B cell (primary cell): ENCODE results near the gene MTMR6.

Source experiments
- EZH2 ChIP-seq: IDR thresholded peaks from 2 replicates; pipeline ENCODE4 v1.6.1; 2012; ENCODE audit warnings: borderline replicate concordance, low read depth, mild to moderate bottlenecking, moderate library complexity, low read length; ENCODE audit not compliant: insufficient read depth, poor library complexity, severe bottlenecking
- TF ChIP-seq, protein P1 (sequence below): fragments of 200-600 bp; IDR thresholded peaks from one replicate; pipeline ENCODE4 v1.8.0; 2022; ENCODE audit warnings: antibody characterized with exemption, mild to moderate bottlenecking

DNA sequence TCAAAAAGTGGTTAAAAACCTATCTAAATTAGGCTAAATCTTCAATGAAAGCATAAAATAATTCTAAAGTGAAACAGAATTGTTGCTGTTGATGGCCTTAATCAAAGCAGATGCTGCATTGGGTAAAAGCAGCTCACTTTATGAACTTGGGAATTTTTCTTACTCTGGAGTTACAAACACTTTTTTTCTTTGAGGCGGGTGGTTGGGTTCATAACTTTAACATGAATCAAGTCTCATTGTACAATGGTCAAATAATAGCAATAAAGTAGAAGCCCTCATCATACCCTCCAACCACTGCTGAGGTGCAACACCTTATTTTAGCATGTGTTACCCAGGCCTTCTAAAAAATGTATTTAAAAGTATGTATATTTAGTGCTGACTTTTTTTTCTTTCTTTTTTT is 43.3 kb upstream of the MTMR6 start:
- no peak for TF ChIP-seq EZH2
- TF ChIP-seq, protein P1, sequence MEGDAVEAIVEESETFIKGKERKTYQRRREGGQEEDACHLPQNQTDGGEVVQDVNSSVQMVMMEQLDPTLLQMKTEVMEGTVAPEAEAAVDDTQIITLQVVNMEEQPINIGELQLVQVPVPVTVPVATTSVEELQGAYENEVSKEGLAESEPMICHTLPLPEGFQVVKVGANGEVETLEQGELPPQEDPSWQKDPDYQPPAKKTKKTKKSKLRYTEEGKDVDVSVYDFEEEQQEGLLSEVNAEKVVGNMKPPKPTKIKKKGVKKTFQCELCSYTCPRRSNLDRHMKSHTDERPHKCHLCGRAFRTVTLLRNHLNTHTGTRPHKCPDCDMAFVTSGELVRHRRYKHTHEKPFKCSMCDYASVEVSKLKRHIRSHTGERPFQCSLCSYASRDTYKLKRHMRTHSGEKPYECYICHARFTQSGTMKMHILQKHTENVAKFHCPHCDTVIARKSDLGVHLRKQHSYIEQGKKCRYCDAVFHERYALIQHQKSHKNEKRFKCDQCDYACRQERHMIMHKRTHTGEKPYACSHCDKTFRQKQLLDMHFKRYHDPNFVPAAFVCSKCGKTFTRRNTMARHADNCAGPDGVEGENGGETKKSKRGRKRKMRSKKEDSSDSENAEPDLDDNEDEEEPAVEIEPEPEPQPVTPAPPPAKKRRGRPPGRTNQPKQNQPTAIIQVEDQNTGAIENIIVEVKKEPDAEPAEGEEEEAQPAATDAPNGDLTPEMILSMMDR = no peak
